ENCODE measurements around the gene ZFP1.
"Not testable (repeated sequence)": the region's sequence is repeated elsewhere in the genome, so short reads cannot be mapped to it uniquely, and the experiment has no call there.

GRCh38 chr16:75211286-75211685 lies 63.0 kb downstream of the ZFP1 start:
- not testable (repeated sequence) for TF ChIP-seq CTCF, POLR2A (IDR thresholded peaks at IDR 0.05)
